Measurements from ENCODE around the gene TBC1D8. TPM values are rescaled to one million over a fixed set of nuclear protein-coding genes. Genes with fewer than 3 reads are reported as not detected.

TBC1D8 gene
- total RNA-seq, 1 donor from 2014 or later, result 17.3 TPM

DNA sequence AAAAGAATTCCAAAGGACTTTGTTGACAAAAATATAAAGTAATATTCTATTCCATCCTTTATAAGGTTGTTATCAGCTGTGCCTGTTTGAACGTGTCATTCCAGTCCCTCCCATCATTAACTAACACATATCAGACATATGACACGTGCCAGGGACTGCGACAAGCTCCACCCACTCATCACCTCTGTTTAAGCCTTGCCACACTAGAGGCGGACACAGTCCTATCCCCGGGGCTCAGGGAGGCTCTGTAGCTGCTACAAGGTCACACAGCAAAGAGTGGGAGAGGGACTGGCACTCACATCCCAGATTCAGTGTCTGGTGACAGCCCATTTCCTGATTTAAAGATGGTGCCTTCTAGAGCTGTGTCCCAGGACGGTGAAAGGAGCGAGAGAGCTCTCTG lies 30.0 kb downstream of the TBC1D8 start:
- DNase-seq (ENCODE audit: low read depth), result no peak
- H3K36me3 ChIP-seq (ENCODE audit: control insufficient read depth, insufficient read depth, low read length), result no peaks in the 10 kb centered on the region
- H3K27me3 ChIP-seq (ENCODE audit: control insufficient read depth, insufficient read depth, low read length), result no peaks in the 10 kb centered on the region
- H3K4me3 ChIP-seq (ENCODE audit: low read depth, low read length), result no peak overlapping the region
- TF ChIP-seq CTCF (IDR thresholded peaks at IDR 0.05; ENCODE audit: insufficient read depth, low read length, poor library complexity, severe bottlenecking), result no peak

DNA sequence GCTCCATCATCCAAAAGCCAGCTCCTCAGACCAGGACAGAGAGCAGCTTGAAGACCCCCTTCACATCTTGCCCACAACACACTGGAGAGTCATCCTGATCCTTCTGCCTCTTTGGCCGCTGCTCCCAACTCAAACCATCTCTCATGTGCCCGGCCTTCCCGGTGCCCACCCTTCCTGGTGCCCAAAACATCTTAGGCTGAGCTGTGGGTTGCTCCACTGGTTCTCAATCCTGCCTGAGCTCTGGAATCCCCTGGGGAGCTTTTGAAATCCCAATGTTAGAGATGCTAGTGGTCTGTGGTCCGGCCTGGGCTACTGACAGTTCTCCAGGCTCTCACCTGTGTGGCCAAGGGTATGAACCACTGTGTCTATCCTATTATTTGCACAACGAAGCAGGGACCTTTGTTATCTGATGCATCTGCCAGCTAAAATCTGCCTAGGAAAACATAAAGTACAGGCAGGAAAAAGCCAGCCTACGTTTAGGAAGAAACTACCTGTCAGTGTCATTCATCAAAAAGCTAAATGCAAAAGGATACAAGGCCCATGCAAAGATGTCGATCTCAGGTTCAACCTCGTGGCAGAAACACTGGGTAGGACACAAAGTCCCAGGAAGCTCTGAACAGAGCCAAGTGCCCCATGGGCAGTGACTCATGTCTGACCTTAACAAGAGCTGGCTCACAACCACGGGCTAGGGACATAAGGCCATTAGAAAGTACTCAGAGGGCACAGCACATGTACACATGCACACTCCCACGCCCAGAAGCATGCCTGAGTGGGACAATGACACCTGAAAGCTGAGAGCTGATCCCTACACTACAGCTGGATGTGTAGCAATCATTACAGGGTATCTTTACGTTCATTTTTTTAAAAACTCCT lies 30.8 kb downstream of the TBC1D8 start:
- Histone ChIP-seq H3K36me3 (ENCODE audit: control insufficient read depth, insufficient read depth, low read length) (no peaks in the 10 kb centered on the region), H3K27me3 (ENCODE audit: control insufficient read depth, insufficient read depth, low read length) (no peaks in the 10 kb centered on the region), H3K4me3 (ENCODE audit: low read depth, low read length) (no peak overlapping the region)
- no peak for TF ChIP-seq CTCF (IDR thresholded peaks at IDR 0.05; ENCODE audit: insufficient read depth, low read length, poor library complexity, severe bottlenecking)
- peak; percentile 79 for DNase-seq (ENCODE audit: low read depth)

DNA sequence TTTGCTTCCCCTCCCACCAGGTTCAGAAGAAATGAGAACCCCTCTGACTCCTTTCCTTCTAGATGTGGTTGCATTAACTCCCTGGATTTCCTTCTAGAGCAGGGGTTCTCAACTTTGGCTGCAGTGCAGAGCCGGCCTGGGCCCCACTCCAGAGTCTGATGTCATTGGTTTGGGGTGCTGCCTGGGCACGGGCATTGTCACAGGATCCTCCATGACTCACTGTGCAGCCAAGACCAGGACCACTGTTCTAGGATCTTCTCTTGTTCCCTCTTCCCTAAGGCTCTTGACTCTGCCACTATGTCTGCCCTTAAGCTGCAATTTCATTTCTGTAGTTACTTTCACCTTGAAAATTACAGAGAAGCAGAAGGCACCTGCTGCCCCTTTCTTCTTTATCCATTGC lies 31.8 kb downstream of the TBC1D8 start:
- Histone ChIP-seq H3K27me3 (ENCODE audit: control insufficient read depth, insufficient read depth, low read length) (no peaks in the 10 kb centered on the region), H3K4me3 (ENCODE audit: low read depth, low read length) (no peak overlapping the region), H3K36me3 (ENCODE audit: control insufficient read depth, insufficient read depth, low read length) (no peaks in the 10 kb centered on the region)
- no peak for DNase-seq (ENCODE audit: low read depth)
- TF ChIP-seq CTCF (IDR thresholded peaks at IDR 0.05; ENCODE audit: insufficient read depth, low read length, poor library complexity, severe bottlenecking), result no peak

GRCh38 chr2:101116841-101117552 lies 34.2 kb downstream of the TBC1D8 start:
- no peaks in the 10 kb centered on the region for H3K36me3 ChIP-seq (ENCODE audit: control insufficient read depth, insufficient read depth, low read length)
- no peak for DNase-seq (ENCODE audit: low read depth)
- H3K4me3 ChIP-seq (ENCODE audit: low read depth, low read length), result no peak overlapping the region
- H3K27me3 ChIP-seq (ENCODE audit: control insufficient read depth, insufficient read depth, low read length), result no peaks in the 10 kb centered on the region
- TF ChIP-seq CTCF (IDR thresholded peaks at IDR 0.05; ENCODE audit: insufficient read depth, low read length, poor library complexity, severe bottlenecking), result no peak

DNA sequence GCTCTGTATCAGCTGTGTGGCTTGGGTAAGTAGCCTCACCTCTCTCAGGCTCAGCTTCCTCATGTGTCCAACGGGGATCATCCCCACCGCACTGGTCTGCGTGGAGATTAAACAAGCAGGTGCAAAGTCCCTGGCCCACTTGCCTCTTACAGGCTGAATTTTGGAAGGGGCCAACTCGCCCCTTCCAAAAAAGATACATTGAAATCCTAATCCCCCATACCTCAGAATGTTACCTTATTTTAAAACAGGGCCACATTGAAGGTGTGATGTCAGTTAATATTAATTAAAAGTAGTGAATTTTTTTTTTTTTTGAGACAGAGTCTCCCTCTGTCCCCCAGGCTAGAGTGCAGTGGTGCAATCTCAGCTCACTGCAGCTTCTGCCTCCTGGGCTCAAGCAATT lies 34.8 kb downstream of the TBC1D8 start:
- no peaks in the 10 kb centered on the region for H3K27me3 ChIP-seq (ENCODE audit: control insufficient read depth, insufficient read depth, low read length)
- H3K36me3 ChIP-seq (ENCODE audit: control insufficient read depth, insufficient read depth, low read length), result no peaks in the 10 kb centered on the region
- no peak for TF ChIP-seq CTCF (IDR thresholded peaks at IDR 0.05; ENCODE audit: insufficient read depth, low read length, poor library complexity, severe bottlenecking)
- no peak for DNase-seq (ENCODE audit: low read depth)
- H3K4me3 ChIP-seq (ENCODE audit: low read depth, low read length), result no peak overlapping the region

Data from kidney epithelial cell (primary cell).